ENCODE results near the gene B4GALT4.

Gene B4GALT4

GRCh38 chr3:119261055-119261454 lies 20.4 kb upstream of the B4GALT4 start:
- no peak overlapping the region for H3K4me3 ChIP-seq (ENCODE audit: low read depth, low read length)
- TF ChIP-seq CTCF (IDR thresholded peaks at IDR 0.05; ENCODE audit: borderline replicate concordance, insufficient read depth, low read depth, low read length) = no peak

- no peak overlapping the region for H3K4me3 ChIP-seq (ENCODE audit: low read depth, low read length)
- no peak for TF ChIP-seq CTCF (IDR thresholded peaks at IDR 0.05; ENCODE audit: borderline replicate concordance, insufficient read depth, low read depth, low read length)
Measured at GRCh38 chr3:119259821-119260220, 19.1 kb upstream of the B4GALT4 start.

GRCh38 chr3:119258915-119259314 lies 18.2 kb upstream of the B4GALT4 start:
- no peak for TF ChIP-seq CTCF (IDR thresholded peaks at IDR 0.05; ENCODE audit: borderline replicate concordance, insufficient read depth, low read depth, low read length)
- no peak overlapping the region for H3K4me3 ChIP-seq (ENCODE audit: low read depth, low read length)

- TF ChIP-seq CTCF (IDR thresholded peaks at IDR 0.05; ENCODE audit: borderline replicate concordance, insufficient read depth, low read depth, low read length) = no peak
- H3K4me3 ChIP-seq (ENCODE audit: low read depth, low read length) = no peak overlapping the region
Measured at GRCh38 chr3:119257654-119258410, 17.2 kb upstream of the B4GALT4 start.

- no peak for TF ChIP-seq CTCF (IDR thresholded peaks at IDR 0.05; ENCODE audit: borderline replicate concordance, insufficient read depth, low read depth, low read length)
- H3K4me3 ChIP-seq (ENCODE audit: low read depth, low read length) = no peak overlapping the region
Measured at GRCh38 chr3:119257111-119257510, 16.4 kb upstream of the B4GALT4 start.

- no peak overlapping the region for H3K4me3 ChIP-seq (ENCODE audit: low read depth, low read length)
- no peak for TF ChIP-seq CTCF (IDR thresholded peaks at IDR 0.05; ENCODE audit: borderline replicate concordance, insufficient read depth, low read depth, low read length)
Measured at GRCh38 chr3:119255214-119255613, 14.5 kb upstream of the B4GALT4 start.

GRCh38 chr3:119245778-119246177 lies 5.1 kb upstream of the B4GALT4 start:
- H3K4me3 ChIP-seq (ENCODE audit: low read depth, low read length) = no peak overlapping the region
- no peak for TF ChIP-seq CTCF (IDR thresholded peaks at IDR 0.05; ENCODE audit: borderline replicate concordance, insufficient read depth, low read depth, low read length)

All from GM12875 (cell line).